Left lobe of liver (tissue), 2 donors: Measurements from ENCODE around the gene CDKN1C. TPM values are rescaled to one million over a fixed set of nuclear protein-coding genes. Genes with fewer than 3 reads are reported as not detected.

Experiments used
- ATAC-seq: fragments of 200-7000 bp; cut with Tn5 transposase; one replicate; pipeline ENCODE4 v1.9.1; 2020; ENCODE audit warnings: mild to moderate bottlenecking, moderate library complexity
- DNase-seq: peaks from one replicate; pipeline ENCODE4 v3.0.0-alpha.2; 2020; ENCODE audit warnings: low spot score
- total RNA-seq: library from RNA; stranded (reverse); gene quantifications from one replicate; pipeline ENCODE4 v1.2.1, GENCODE V29; 2021
- donor health status: DM: no; HTN: no; CAD: no; lungs with moderate emphysema.
- donor health status: DM: no; HTN: yes; CAD: no.

Gene CDKN1C
- total RNA-seq, 1 donor from 2014 or later, result 8.4 TPM

DNA sequence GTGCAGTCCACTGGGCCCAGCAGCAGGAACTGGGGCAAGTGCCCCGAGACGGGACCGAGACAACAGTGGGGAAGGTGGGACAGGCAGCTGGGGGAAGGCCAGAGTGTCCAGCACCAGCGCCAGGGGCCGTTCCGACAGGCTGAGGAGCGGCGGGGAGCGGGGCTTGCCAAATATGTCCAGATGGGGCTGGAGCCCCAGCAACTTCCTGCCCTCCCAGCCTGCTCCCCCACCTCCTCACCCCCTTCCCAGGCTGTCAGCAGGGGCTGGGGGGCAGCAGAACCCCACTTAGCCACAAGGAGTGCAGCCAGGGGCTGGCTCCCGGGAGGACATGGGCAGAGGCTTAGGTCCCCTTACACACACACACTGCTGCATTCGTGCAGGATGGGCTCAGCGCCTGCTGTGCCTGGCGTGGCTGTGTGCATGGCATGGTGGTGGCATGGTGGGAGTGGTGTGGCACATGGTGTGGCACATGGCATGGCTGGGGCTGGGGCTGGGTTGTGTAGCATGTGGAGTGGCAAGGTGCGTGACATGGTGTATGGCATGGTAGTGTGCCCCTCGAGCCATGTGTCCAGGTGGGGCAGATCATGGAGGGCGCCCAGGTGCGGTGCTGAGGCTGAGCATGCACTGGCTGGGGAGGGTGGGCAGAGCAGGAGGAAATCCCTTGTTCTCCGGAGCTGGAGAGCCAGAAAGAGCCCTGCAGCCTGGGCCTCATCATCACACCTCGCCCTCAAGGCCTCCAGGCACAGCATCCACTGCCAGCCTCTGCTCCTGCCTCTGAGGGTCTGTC, 51.7 kb downstream of the CDKN1C start:
- ATAC-seq, result no peak
- DNase-seq, result no peak

Other genes starting within 250 kb of the CDKN1C start
- 1.2 TPM for gene KCNQ1OT1, start 185.8 kb downstream of the CDKN1C start, total RNA-seq
- 1.3 TPM for gene PHLDA2, start 43.6 kb upstream of the CDKN1C start, total RNA-seq
- gene NAP1L4, start 106.6 kb upstream of the CDKN1C start, total RNA-seq, result 42.2 TPM
- 21.0 TPM for gene CARS1, start 171.6 kb upstream of the CDKN1C start, total RNA-seq